ENCODE measurements around the gene GRIN2A. TPM values are rescaled to one million over a fixed set of nuclear protein-coding genes. Genes with fewer than 3 reads are reported as not detected.

The GRIN2A gene
- total RNA-seq, 2 experiments from 2014 or later, result not detected

GRCh38 chr16:9723136-9723535 lies 459.1 kb downstream of the GRIN2A start:
- Histone ChIP-seq H3K9me3 (ENCODE audit: low read length) (no peaks in the 10 kb centered on the region), H3K4me2 (ENCODE audit: low read length) (no peak overlapping the region), H3K79me2 (ENCODE audit: insufficient read depth, low read depth, low read length) (no peaks in the 10 kb centered on the region), H3K4me3 (ENCODE audit: low read depth, low read length, poor library complexity, severe bottlenecking) (no peak overlapping the region), H3K4me1 (ENCODE audit: insufficient read depth, low read length, poor library complexity, severe bottlenecking) (no peaks in the 10 kb centered on the region), H3K36me3 (ENCODE audit: insufficient read depth, low read length) (no peaks in the 10 kb centered on the region), H3K27ac (ENCODE audit: low read depth, low read length, poor library complexity, severe bottlenecking) (no peak overlapping the region), H4K20me1 (ENCODE audit: insufficient read depth, low read length) (no peaks in the 10 kb centered on the region), H2AFZ (ENCODE audit: low read length) (no peak overlapping the region), H3K9me2 (ENCODE audit: insufficient read depth, low read length) (no peaks in the 10 kb centered on the region)
- TF ChIP-seq EZH2phosphoT487 (IDR thresholded peaks at IDR 0.05; ENCODE audit: borderline replicate concordance, low read depth, low read length) (no peak), CTCF (conservative IDR thresholded peaks at IDR 0.05; ENCODE audit: low read length) (no peak)
- no TSS peak for BruUV-seq (replicated peaks)
- intact Hi-C loops (cut with micrococcal nuclease; ENCODE audit: unreplicated experiment), result no loop called here
- DNase-seq (ENCODE audit: low spot score), result no peak
- ChIA-PET POLR2A (no interaction called here), CTCF (ENCODE audit: unreplicated experiment) (no interaction called here)

- H3K4me1 ChIP-seq (ENCODE audit: insufficient read depth, low read length, poor library complexity, severe bottlenecking), result no peaks in the 10 kb centered on the region
- TF ChIP-seq CTCF (conservative IDR thresholded peaks at IDR 0.05; ENCODE audit: low read length) (no peak), EZH2phosphoT487 (IDR thresholded peaks at IDR 0.05; ENCODE audit: borderline replicate concordance, low read depth, low read length) (no peak)
- no peaks in the 10 kb centered on the region for H3K36me3 ChIP-seq (ENCODE audit: insufficient read depth, low read length)
- no peak overlapping the region for H3K4me3 ChIP-seq (ENCODE audit: low read depth, low read length, poor library complexity, severe bottlenecking)
- H3K9me3 ChIP-seq (ENCODE audit: low read length), result no peaks in the 10 kb centered on the region
- no peak overlapping the region for H3K4me2 ChIP-seq (ENCODE audit: low read length)
- no TSS peak for BruUV-seq (replicated peaks)
- H4K20me1 ChIP-seq (ENCODE audit: insufficient read depth, low read length), result no peaks in the 10 kb centered on the region
- DNase-seq (ENCODE audit: low spot score), result no peak
- intact Hi-C loops (cut with micrococcal nuclease; ENCODE audit: unreplicated experiment), result no loop called here
- POLR2A ChIA-PET, result no interaction called here
- no peaks in the 10 kb centered on the region for H3K9me2 ChIP-seq (ENCODE audit: insufficient read depth, low read length)
- CTCF ChIA-PET (ENCODE audit: unreplicated experiment), result no interaction called here
- no peak overlapping the region for H3K27ac ChIP-seq (ENCODE audit: low read depth, low read length, poor library complexity, severe bottlenecking)
- no peaks in the 10 kb centered on the region for H3K79me2 ChIP-seq (ENCODE audit: insufficient read depth, low read depth, low read length)
- H2AFZ ChIP-seq (ENCODE audit: low read length), result no peak overlapping the region
Measured at GRCh38 chr16:9713907-9714306, 468.3 kb downstream of the GRIN2A start.

GRCh38 chr16:9713156-9713555 lies 469.1 kb downstream of the GRIN2A start:
- Histone ChIP-seq H3K9me2 (ENCODE audit: insufficient read depth, low read length) (no peaks in the 10 kb centered on the region), H3K4me1 (ENCODE audit: insufficient read depth, low read length, poor library complexity, severe bottlenecking) (no peaks in the 10 kb centered on the region), H3K36me3 (ENCODE audit: insufficient read depth, low read length) (no peaks in the 10 kb centered on the region), H3K4me2 (ENCODE audit: low read length) (no peak overlapping the region), H2AFZ (ENCODE audit: low read length) (no peak overlapping the region), H3K4me3 (ENCODE audit: low read depth, low read length, poor library complexity, severe bottlenecking) (no peak overlapping the region), H4K20me1 (ENCODE audit: insufficient read depth, low read length) (no peaks in the 10 kb centered on the region), H3K27ac (ENCODE audit: low read depth, low read length, poor library complexity, severe bottlenecking) (no peak overlapping the region), H3K79me2 (ENCODE audit: insufficient read depth, low read depth, low read length) (no peaks in the 10 kb centered on the region), H3K9me3 (ENCODE audit: low read length) (no peaks in the 10 kb centered on the region)
- DNase-seq (ENCODE audit: low spot score), result no peak
- intact Hi-C loops (cut with micrococcal nuclease; ENCODE audit: unreplicated experiment), result no loop called here
- ChIA-PET POLR2A (no interaction called here), CTCF (ENCODE audit: unreplicated experiment) (no interaction called here)
- BruUV-seq (replicated peaks), result no TSS peak
- no peak for TF ChIP-seq CTCF (conservative IDR thresholded peaks at IDR 0.05; ENCODE audit: low read length)
- no peak for TF ChIP-seq EZH2phosphoT487 (IDR thresholded peaks at IDR 0.05; ENCODE audit: borderline replicate concordance, low read depth, low read length)

Measured in OCI-LY7 (cell line).